ENCODE measurements around the gene LUZP2.

LUZP2 gene

GRCh38 chr11:24667353-24667968, 170.6 kb downstream of the LUZP2 start:
- Histone ChIP-seq H3K9ac (ENCODE audit: low read length) (no peak overlapping the region), H3K36me3 (ENCODE audit: insufficient read depth, low read length) (no peaks in the 10 kb centered on the region), H4K20me1 (ENCODE audit: insufficient read depth, low read length) (no peaks in the 10 kb centered on the region), H3K9me3 (ENCODE audit: low read length) (peaks cover 2% of the 10 kb centered on the region; the same call in 1 of the 2 replicates), H3K4me3 (ENCODE audit: low read depth, low read length, poor library complexity, severe bottlenecking) (no peak overlapping the region), H3K4me2 (ENCODE audit: low read length) (0 out of 2 replicates have a peak overlapping the region, but pooled peaks have one; percentile 16), H3K9me2 (ENCODE audit: low read depth, low read length) (no peaks in the 10 kb centered on the region), H3K4me1 (ENCODE audit: insufficient read depth, low read length, severe bottlenecking) (no peaks in the 10 kb centered on the region), H3K27me3 (ENCODE audit: insufficient read depth, low read length) (no peaks in the 10 kb centered on the region), H3K27ac (ENCODE audit: low read depth, low read length, poor library complexity, severe bottlenecking) (no peak overlapping the region), H2AFZ (ENCODE audit: low read length) (no peak overlapping the region), H3F3A (ENCODE audit: insufficient read depth, low read length) (no peaks in the 10 kb centered on the region), H3K79me2 (ENCODE audit: insufficient read depth, low read length) (no peaks in the 10 kb centered on the region)
- TF ChIP-seq CTCF (IDR thresholded peaks at IDR 0.05; ENCODE audit: low read length): no peak
- no peak for TF ChIP-seq EZH2 (IDR thresholded peaks at IDR 0.05; ENCODE audit: borderline replicate concordance, low read length)

- TF ChIP-seq CTCF (IDR thresholded peaks at IDR 0.05; ENCODE audit: low read length): no peak
- Histone ChIP-seq H3K27me3 (ENCODE audit: insufficient read depth, low read length) (no peaks in the 10 kb centered on the region), H3K36me3 (ENCODE audit: insufficient read depth, low read length) (no peaks in the 10 kb centered on the region)
These were observed 182.0 kb downstream of the LUZP2 start for GRCh38 chr11:24678703-24679348.

GRCh38 chr11:24679821-24680351, 183.0 kb downstream of the LUZP2 start:
- H3K4me1 ChIP-seq (ENCODE audit: insufficient read depth, low read length, severe bottlenecking): no peaks in the 10 kb centered on the region
- no peak for TF ChIP-seq EZH2 (IDR thresholded peaks at IDR 0.05; ENCODE audit: borderline replicate concordance, low read length)
- TF ChIP-seq CTCF (IDR thresholded peaks at IDR 0.05; ENCODE audit: low read length): no peak
- H3K36me3 ChIP-seq (ENCODE audit: insufficient read depth, low read length): no peaks in the 10 kb centered on the region
- no peak overlapping the region for H3K9ac ChIP-seq (ENCODE audit: low read length)
- no peaks in the 10 kb centered on the region for H3K9me2 ChIP-seq (ENCODE audit: low read depth, low read length)
- H2AFZ ChIP-seq (ENCODE audit: low read length): no peak overlapping the region
- H3K9me3 ChIP-seq (ENCODE audit: low read length): no peaks in the 10 kb centered on the region
- no peak overlapping the region for H3K27ac ChIP-seq (ENCODE audit: low read depth, low read length, poor library complexity, severe bottlenecking)
- no peaks in the 10 kb centered on the region for H3K27me3 ChIP-seq (ENCODE audit: insufficient read depth, low read length)
- H3K4me2 ChIP-seq (ENCODE audit: low read length): no peak overlapping the region
- H3K79me2 ChIP-seq (ENCODE audit: insufficient read depth, low read length): no peaks in the 10 kb centered on the region
- no peaks in the 10 kb centered on the region for H3F3A ChIP-seq (ENCODE audit: insufficient read depth, low read length)
- no peak overlapping the region for H3K4me3 ChIP-seq (ENCODE audit: low read depth, low read length, poor library complexity, severe bottlenecking)
- H4K20me1 ChIP-seq (ENCODE audit: insufficient read depth, low read length): no peaks in the 10 kb centered on the region

More at GRCh38 chr11:24678703-24679348, 182.0 kb downstream of the LUZP2 start:
- H3K27ac ChIP-seq (ENCODE audit: low read depth, low read length, poor library complexity, severe bottlenecking): no peak overlapping the region
- H3F3A ChIP-seq (ENCODE audit: insufficient read depth, low read length): no peaks in the 10 kb centered on the region
- H3K9ac ChIP-seq (ENCODE audit: low read length): no peak overlapping the region
- H3K4me3 ChIP-seq (ENCODE audit: low read depth, low read length, poor library complexity, severe bottlenecking): no peak overlapping the region
- H3K9me2 ChIP-seq (ENCODE audit: low read depth, low read length): no peaks in the 10 kb centered on the region
- no peaks in the 10 kb centered on the region for H3K4me1 ChIP-seq (ENCODE audit: insufficient read depth, low read length, severe bottlenecking)
- no peaks in the 10 kb centered on the region for H4K20me1 ChIP-seq (ENCODE audit: insufficient read depth, low read length)
- no peak overlapping the region for H3K4me2 ChIP-seq (ENCODE audit: low read length)
- no peaks in the 10 kb centered on the region for H3K9me3 ChIP-seq (ENCODE audit: low read length)
- no peaks in the 10 kb centered on the region for H3K79me2 ChIP-seq (ENCODE audit: insufficient read depth, low read length)
- no peak overlapping the region for H2AFZ ChIP-seq (ENCODE audit: low read length)
